KG1 (cell line): ENCODE measurements around the gene SEC14L1.
A peak's percentile ranks its signal among the peaks of the same experiment; 100 is the strongest.

Experiments used
- DNase-seq: peaks from one replicate; lab custom pipeline; 2025; lab: John Stamatoyannopoulos, UW

SEC14L1 gene

GRCh38 chr17:77214743-77215142 lies 74.0 kb downstream of the SEC14L1 start:
- no peak for DNase-seq

GRCh38 chr17:77215281-77215680 lies 74.5 kb downstream of the SEC14L1 start:
- no peak for DNase-seq

- DNase-seq: no peak
These were observed 75.7 kb downstream of the SEC14L1 start for GRCh38 chr17:77216486-77216885.

- no peak for DNase-seq
These were observed 76.4 kb downstream of the SEC14L1 start for GRCh38 chr17:77217123-77217522.

DNA sequence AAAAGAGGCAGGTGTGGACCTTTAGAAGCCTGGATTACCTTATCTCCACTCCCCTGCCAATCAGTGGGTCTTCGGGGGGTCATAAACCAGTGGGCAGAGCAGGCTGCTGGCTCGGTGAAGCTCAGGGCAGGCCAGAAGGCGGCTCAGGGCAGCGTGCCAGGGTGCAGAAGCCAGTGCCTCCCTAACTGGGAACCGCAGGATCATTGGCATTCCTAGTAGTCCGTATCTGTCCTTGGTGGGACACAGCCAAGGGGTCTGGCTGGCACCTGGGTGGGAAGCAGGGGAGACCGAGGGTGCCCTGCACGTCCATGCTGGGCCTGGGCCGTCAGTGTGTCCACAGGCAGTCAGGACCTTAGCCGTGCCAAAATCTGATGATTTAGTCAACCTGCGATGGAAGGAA lies 76.8 kb downstream of the SEC14L1 start:
- DNase-seq: no peak

DNA sequence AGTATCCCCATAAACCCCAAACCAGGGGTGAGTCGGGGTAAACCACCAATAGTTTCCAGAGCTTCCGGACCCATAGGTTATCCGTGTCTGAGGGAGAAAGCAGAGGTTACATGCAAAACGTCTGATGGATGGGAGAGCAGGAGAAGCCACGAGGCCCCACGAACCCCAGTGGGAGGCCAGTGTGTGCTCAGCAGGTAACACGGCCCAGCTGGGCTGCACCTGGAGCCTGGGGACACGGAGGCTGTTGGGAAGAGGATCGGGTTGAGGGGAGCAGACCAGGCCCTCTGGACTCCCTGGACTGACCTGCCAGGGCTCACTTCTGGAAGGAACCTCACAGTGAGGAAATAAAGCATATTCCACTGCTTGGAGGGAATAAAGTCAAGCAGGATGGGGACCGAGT lies 78.1 kb downstream of the SEC14L1 start:
- no peak for DNase-seq

- DNase-seq: no peak
These were observed 81.6 kb downstream of the SEC14L1 start for GRCh38 chr17:77222356-77222755.

DNA sequence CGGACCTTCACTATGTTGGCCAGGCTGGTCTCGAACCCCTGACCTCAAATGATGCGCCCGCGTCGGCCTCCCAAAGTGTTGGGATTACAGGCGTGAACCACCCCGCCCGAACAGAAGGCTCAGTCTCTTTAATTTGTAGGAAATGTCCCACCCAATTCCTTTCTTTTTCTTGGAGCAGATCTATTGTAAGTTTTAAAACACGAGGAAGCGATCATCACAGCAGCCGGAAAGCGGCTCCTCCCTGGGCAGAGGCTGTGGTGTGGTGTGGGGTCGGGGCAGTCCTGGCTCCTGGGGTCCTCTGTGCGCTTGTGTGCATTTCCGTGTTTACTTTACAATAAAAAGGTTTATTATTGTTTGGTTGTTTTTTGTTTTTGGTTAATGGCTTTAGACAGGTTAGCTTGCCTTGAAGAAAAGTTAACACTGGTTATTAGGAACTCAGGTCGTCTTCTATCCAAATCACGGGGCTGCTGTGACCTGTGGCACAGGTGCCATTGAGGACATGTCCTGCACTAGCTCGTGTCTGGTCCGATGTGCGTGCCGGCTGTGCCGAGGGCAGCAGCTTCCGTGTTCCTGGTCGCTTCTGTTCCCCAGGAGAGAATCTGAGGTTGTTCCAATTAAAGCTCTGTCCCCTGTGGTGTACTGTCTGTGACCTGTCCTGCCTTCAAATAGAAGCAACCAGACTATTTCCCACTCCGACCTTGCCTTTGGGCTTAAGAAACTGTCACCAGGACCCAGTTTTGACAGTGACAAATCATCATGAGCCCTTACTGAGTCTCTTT lies 83.1 kb downstream of the SEC14L1 start:
- DNase-seq: no peak

DNA sequence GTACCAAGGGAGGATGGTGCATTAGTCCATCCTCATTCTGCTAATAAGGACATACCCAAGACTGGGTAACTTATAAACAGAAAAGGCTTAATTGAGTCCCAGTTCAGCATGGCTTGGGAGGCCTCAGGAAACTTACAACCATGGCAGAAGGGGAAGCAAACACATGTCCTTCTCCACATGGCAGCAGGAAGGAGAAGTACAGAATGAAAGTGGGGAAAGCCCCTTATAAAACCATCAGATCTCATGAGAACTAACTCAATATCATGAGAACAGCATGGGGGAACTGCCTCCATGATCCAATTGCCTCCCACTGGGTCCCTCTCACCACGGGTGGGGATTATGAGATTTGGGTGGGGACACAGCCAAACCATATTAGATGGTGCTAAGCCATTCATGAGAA lies 84.5 kb downstream of the SEC14L1 start:
- no peak for DNase-seq

DNA sequence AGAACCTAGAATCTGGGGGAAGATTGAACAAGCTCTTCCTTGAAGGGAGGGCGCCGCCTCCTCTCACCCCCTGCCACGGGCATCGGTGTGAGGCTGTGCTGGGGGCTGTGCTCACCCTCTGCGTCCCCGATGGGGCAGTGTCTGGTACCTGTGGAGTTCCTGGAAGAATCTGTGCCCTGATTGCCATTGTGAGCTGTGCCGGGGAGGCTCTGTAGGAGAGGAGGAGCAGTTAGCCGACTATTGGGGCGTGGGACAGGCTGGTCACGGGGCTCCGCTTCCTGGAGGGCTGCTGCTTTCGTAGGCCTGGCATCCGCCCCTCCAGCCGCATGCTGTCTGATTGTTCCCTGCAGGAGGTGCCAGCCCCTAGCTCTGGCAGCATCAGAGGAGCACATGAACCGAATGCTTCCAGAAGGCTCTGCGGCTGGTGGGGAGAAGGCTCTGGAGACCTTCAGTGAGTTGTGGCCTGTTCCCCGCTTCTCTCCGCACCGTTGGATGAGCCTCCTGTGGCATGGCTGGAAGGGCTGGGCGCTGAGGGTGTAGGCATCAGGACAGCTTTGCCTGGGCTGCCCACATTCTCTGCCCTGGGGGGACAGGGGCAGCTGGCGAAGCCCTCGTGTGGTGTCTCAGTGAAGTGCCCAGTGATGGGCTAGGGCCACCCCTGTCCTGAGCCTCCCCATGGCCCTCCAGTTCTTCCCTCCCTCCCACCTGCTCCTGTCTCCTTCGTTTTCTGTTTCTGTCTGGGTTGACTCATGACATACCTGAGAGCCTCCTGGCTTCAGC lies 86.9 kb downstream of the SEC14L1 start:
- DNase-seq: no peak

DNA sequence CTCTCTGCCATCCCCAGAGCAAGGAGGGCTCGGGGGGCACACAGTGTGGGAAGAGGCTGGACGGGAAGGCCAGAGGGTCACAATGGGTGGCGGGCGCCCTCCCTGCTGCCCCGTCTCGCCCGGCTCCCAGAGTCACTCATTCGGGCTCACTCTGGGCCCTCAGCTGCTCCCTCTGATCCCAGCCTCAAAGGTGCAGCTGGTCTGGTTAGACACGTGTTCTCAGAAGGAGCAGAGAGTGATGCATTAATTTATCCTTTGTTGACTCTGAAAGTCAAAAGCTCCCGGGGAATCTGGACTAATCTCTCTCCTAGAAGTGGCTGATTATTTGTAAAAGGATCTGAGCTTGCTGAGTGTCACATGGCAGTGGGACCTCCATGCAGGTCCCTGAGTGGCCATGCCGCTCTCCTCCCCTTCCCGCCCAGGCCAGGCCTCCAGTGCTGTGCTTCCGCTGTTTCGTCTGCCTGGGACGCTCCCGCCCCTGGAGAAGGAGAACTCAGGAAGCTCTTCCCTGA lies 87.5 kb downstream of the SEC14L1 start:
- DNase-seq: no peak

DNA sequence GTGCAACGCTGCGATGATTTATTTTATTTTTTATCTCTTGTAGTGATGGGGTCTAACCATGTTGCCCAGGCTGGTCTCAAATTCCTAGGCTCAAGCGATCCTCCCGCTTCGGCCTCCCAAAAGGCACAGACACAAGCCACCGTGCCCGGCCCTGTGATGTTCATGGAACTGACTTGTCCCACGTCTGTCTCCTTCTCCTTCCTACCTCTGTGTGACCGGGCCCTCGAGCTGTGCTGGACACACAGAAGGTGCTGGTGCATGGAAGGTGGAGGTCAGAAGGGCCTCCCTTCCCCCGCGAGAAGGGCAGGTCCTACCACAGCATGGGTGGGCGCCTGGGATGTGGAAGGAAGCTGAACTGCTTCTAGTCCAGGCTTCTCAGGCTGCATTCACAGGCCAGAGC lies 88.0 kb downstream of the SEC14L1 start:
- no peak for DNase-seq

- DNase-seq: no peak
These were observed 89.1 kb downstream of the SEC14L1 start for GRCh38 chr17:77229786-77230435.

DNA sequence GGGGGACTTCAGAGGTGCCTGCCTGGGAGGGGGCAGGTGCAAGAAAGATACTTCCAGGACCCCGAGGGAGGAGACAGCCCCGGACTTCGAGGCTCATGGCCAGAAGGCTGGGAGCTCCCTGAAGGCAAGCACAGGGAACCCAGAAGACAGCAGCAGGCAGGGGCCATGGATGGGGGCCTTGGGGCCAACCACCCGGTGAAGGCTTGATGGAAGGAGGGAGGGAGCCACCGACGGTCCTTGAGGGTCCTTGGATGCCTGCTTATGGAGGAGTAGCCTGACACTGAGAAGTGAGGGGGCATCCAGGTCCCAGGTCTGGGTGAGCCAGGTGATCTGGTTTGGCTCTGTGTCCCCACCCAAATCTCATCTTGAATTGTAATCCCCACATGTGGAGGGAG lies 89.7 kb downstream of the SEC14L1 start:
- no peak for DNase-seq

DNA sequence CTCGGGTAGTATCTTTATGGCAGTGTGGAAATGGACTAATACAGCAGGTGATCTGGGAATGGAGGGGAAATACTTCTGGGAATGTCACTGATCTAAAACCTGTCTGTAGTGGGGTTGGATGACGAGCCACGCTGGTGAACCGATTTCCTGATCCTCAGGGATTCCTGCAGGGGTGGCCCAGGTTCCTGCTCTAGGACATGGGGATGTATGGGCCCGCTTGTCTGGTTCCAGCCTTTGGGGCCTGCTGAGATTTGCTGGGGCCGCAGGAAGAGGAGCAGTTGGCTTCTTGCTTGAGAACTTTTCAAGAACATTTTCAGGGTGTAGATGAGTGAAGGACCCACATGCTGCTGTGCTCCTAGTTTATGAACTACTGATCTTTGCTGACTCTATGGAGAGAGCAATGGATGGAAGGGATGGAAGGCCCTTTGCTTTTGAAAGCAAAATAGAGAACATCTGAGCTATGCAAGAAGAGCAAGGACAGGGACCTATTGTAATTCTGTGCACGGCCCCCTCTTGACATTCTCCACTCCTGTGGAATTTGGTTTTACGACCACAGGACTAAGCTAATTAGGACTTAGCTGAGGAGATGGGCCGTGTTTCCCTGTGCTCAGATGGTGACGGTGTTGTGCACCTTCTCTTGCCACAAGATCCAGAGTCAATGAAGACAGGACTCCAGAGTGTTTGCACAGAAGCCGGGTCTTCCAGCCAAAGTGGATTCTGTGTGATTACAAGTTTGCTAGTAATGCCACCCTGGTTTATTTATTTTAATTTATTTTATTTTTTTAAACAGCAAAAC lies 90.5 kb downstream of the SEC14L1 start:
- no peak for DNase-seq

- DNase-seq: no peak
These were observed 92.4 kb downstream of the SEC14L1 start for GRCh38 chr17:77233127-77233526.

- no peak for DNase-seq
These were observed 93.0 kb downstream of the SEC14L1 start for GRCh38 chr17:77233635-77234334.

GRCh38 chr17:77234695-77235094 lies 93.9 kb downstream of the SEC14L1 start:
- DNase-seq: no peak

- DNase-seq: peak; percentile 28
These were observed 94.7 kb downstream of the SEC14L1 start for GRCh38 chr17:77235370-77235941.

GRCh38 chr17:77237232-77238008 lies 96.7 kb downstream of the SEC14L1 start:
- DNase-seq: no peak
